SK-N-MC (cell line): ENCODE measurements around the gene ELAVL1.

Experiments
- DNase-seq: peaks from one replicate; pipeline ENCODE4 v3.0.0-alpha.2; 2011; ENCODE audit warnings: low read depth, low spot score
- H3K27ac ChIP-seq: fragments of 200-600 bp; sonication (generic); 2 replicates; pipeline ENCODE4 v1.5.1; 2016; ENCODE audit warnings: mixed run types
- H3K36me3 ChIP-seq: fragments of 200-600 bp; sonication (generic); 2 replicates; pipeline ENCODE4 v1.6.1; 2017; ENCODE audit warnings: antibody characterized with exemption, low read length, mixed read lengths; ENCODE audit not compliant: insufficient read depth
- H3K4me3 ChIP-seq: fragments of 200-600 bp; sonication (generic); 2 replicates; pipeline ENCODE4 v1.5.1; 2016
- H3K9ac ChIP-seq: fragments of 200-600 bp; sonication (generic); 2 replicates; pipeline ENCODE4 v1.8.0; 2017; ENCODE audit warnings: mixed run types, mixed read lengths; ENCODE audit not compliant: insufficient read length
- H3K9me3 ChIP-seq: fragments of 200-600 bp; sonication (generic); 2 replicates; pipeline ENCODE4 v1.6.1; 2017; ENCODE audit warnings: low read depth, mild to moderate bottlenecking, antibody characterized with exemption, low read length, moderate library complexity, mixed read lengths
- EZH2 ChIP-seq: fragments of 200-600 bp; sonication (generic); IDR thresholded peaks from one replicate; pipeline ENCODE4 v1.6.1; 2017; ENCODE audit warnings: antibody characterized with exemption
- FOXP2 ChIP-seq: optimal IDR thresholded peaks from 2 replicates; pipeline ENCODE3; 2011; ENCODE audit warnings: mild to moderate bottlenecking, moderate library complexity; ENCODE audit not compliant: insufficient read depth; ENCODE audit errors: extremely low read length, control extremely low read depth
- POLR2AphosphoS5 ChIP-seq: IDR thresholded peaks from 2 replicates; pipeline ENCODE4 v1.6.1; 2012; ENCODE audit warnings: mild to moderate bottlenecking, low read depth, low read length, borderline replicate concordance

The ELAVL1 gene

DNA sequence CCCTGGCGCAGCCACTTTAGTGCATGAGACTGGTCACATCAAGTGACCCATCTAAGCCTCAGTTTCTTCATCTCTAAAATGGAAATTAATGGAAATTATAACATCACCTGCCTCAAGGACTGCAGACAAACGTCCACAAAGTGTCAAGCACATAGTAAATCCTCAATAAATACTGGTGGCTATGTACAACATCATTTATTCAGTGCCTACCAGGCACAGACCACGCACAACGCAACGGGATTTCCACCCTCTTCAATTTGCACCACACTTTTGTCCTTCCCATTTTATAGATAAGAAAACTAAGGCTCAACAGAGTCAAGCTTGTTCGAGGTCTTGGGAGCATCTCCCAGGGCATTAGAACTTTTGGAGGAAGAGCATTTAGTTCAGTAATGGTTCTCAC, 1.4 kb downstream of the ELAVL1 start:
- H3K36me3 ChIP-seq = peaks cover 12% of the 10 kb centered on the region; the same call in 1 of the 2 replicates
- no peak overlapping the region for H3K27ac ChIP-seq
- H3K4me3 ChIP-seq = peak overlapping the region; percentile 91
- TF ChIP-seq POLR2AphosphoS5 (no peak), EZH2 (no peak), FOXP2 (no peak)
- peak overlapping the region; percentile 87 for H3K9ac ChIP-seq
- DNase-seq = no peak
- H3K9me3 ChIP-seq = no peaks in the 10 kb centered on the region

DNA sequence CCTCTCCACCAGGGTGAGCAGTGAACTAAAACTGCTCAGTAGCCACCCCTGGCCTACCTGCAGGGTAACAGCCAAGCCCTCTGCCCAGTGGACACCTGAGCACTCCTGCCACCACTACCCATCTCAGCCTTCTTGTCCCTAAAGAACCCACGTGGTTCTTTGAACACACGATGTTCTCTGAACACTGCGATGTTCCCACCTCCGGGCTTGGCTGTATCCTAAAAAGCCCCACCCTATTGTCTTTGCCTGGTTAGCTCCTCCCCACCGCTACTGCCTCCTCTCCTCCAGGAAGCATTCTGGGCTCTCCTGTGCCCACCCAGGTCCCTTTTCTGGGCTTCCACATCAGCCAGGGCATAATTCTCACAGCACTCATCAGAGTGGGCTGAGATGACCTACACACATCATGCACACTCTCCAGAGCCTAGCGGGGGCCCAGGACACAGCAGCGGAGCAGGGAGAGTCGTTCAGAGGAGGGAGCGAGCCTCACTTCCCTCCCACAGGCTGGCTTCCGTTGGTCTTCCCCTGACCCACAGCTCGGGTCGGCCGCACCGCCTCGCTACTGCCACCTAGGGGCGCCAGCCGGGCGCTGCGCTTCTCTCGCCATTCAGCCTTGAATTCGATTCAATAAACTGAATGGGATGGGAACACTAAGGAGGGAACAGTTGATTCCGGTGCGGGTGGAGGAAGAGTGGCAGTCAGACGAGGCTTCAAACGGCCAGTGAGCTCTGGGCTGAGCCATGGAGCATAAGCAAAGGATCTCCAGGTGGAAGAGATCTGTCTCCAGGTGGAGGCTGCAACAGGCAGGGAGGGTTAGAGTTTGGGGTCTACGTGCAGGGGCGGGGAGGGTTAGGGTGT, 3.2 kb downstream of the ELAVL1 start:
- H3K36me3 ChIP-seq = peaks cover 12% of the 10 kb centered on the region; the same call in 1 of the 2 replicates
- peak overlapping the region; percentile 52 for H3K4me3 ChIP-seq
- TF ChIP-seq POLR2AphosphoS5 (no peak), EZH2 (no peak)
- no peak overlapping the region for H3K9ac ChIP-seq
- H3K9me3 ChIP-seq = no peaks in the 10 kb centered on the region
- H3K27ac ChIP-seq = no peak overlapping the region
- DNase-seq = no peak

GRCh38 chr19:8001651-8001994, 3.8 kb downstream of the ELAVL1 start:
- H3K27ac ChIP-seq = no peak overlapping the region
- DNase-seq = no peak
- peaks cover 18% of the 10 kb centered on the region; the same call in 1 of the 2 replicates for H3K36me3 ChIP-seq
- no peak overlapping the region for H3K4me3 ChIP-seq
- no peak overlapping the region for H3K9ac ChIP-seq
- no peak for TF ChIP-seq EZH2
- TF ChIP-seq FOXP2 = no peak
- H3K9me3 ChIP-seq = no peaks in the 10 kb centered on the region

GRCh38 chr19:8000298-8001038, 5.0 kb downstream of the ELAVL1 start:
- Histone ChIP-seq H3K9me3 (no peaks in the 10 kb centered on the region), H3K4me3 (no peak overlapping the region), H3K27ac (no peak overlapping the region), H3K36me3 (peaks cover 18% of the 10 kb centered on the region; the same call in 1 of the 2 replicates), H3K9ac (no peak overlapping the region)
- DNase-seq = no peak
- TF ChIP-seq FOXP2 = no peak
- TF ChIP-seq POLR2AphosphoS5 = no peak
- no peak for TF ChIP-seq EZH2

DNA sequence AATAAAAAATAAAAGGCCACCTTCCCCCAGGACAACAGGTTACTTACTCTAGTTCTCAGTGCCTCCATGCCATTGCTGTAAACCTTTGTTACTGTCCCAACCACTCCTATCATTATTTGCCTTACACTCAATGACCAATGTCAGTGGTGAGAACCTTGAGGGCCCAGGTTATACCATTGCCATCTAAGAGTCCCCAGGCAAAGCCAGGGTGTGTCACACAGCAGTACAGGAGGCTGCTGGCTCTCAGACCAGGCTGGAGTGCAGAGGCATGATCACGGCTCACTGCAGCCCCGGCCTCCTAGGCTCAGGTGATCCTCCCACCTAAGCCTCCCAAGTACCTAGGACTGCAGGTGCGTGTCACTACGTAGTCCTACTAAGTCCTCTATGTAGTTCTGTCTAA, 6.1 kb downstream of the ELAVL1 start:
- Histone ChIP-seq H3K9ac (no peak overlapping the region), H3K4me3 (no peak overlapping the region), H3K36me3 (peaks cover 18% of the 10 kb centered on the region; the same call in 1 of the 2 replicates), H3K9me3 (no peaks in the 10 kb centered on the region), H3K27ac (no peak overlapping the region)
- DNase-seq = no peak
- TF ChIP-seq POLR2AphosphoS5 = no peak
- no peak for TF ChIP-seq EZH2
- TF ChIP-seq FOXP2 = no peak

- Histone ChIP-seq H3K9me3 (no peaks in the 10 kb centered on the region), H3K9ac (no peak overlapping the region), H3K27ac (no peak overlapping the region), H3K36me3 (peaks cover 18% of the 10 kb centered on the region; the same call in 1 of the 2 replicates), H3K4me3 (no peak overlapping the region)
- DNase-seq = no peak
- TF ChIP-seq FOXP2 = no peak
- no peak for TF ChIP-seq EZH2
- TF ChIP-seq POLR2AphosphoS5 = no peak
Measured at GRCh38 chr19:7997809-7998480, 7.5 kb downstream of the ELAVL1 start.

DNA sequence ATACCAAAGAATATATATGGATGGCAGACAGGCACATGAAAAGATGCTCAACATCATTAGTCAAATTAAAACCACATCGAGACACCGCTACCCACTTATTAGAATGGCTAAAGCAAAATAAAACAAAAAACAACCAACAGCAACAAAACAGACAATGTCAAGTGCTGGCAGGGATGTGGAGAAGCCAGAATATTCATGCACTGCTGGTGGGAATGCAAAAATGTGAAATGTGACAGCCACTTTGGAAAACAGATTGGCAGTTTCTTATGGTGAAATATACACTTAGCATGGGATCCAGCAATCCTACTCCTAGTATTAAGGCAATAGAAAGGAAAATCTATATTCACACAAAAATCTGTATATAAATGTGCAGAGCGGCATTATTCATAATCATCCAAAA, 8.6 kb downstream of the ELAVL1 start:
- H3K9ac ChIP-seq = no peak overlapping the region
- DNase-seq = no peak
- peaks cover 25% of the 10 kb centered on the region; the same call in 1 of the 2 replicates for H3K36me3 ChIP-seq
- H3K27ac ChIP-seq = no peak overlapping the region
- H3K9me3 ChIP-seq = no peaks in the 10 kb centered on the region
- H3K4me3 ChIP-seq = no peak overlapping the region
- no peak for TF ChIP-seq EZH2
- no peak for TF ChIP-seq FOXP2
- TF ChIP-seq POLR2AphosphoS5 = no peak

GRCh38 chr19:7995810-7996158, 9.7 kb downstream of the ELAVL1 start:
- Histone ChIP-seq H3K9ac (no peak overlapping the region), H3K27ac (no peak overlapping the region), H3K9me3 (no peaks in the 10 kb centered on the region), H3K4me3 (no peak overlapping the region), H3K36me3 (peaks cover 34% of the 10 kb centered on the region)
- no peak for DNase-seq
- TF ChIP-seq POLR2AphosphoS5 = no peak
- TF ChIP-seq FOXP2 = no peak
- TF ChIP-seq EZH2 = no peak
